KG1 (cell line): Measurements from ENCODE around the gene CLEC1B.
A peak's percentile ranks its signal among the peaks of the same experiment; 100 is the strongest.
"Not testable (repeated sequence)": the region's sequence is repeated elsewhere in the genome, so short reads cannot be mapped to it uniquely, and the experiment has no call there.

Experiments
- DNase-seq: peaks from one replicate; lab custom pipeline; 2025; lab: John Stamatoyannopoulos, UW

CLEC1B gene

GRCh38 chr12:9999016-9999415 is at the start of gene CLEC1B:
TSS of gene CLEC1B (minus strand) at chr12:9999121. CDS start at chr12:9999100, 21 bp downstream.
- DNase-seq: no peak

- no peak for DNase-seq
Observed at GRCh38 chr12:10048526-10048925, 49.6 kb upstream of the CLEC1B start.

GRCh38 chr12:10042167-10042566 is 43.2 kb upstream of the CLEC1B start:
- no peak for DNase-seq

- DNase-seq: peak; percentile 47
Observed at GRCh38 chr12:10033783-10034545, 35.0 kb upstream of the CLEC1B start.

- DNase-seq: no peak
Observed at GRCh38 chr12:10031771-10032175, 32.9 kb upstream of the CLEC1B start.

- DNase-seq: no peak
Observed at GRCh38 chr12:10031321-10031720, 32.4 kb upstream of the CLEC1B start.

- DNase-seq: no peak
Observed at GRCh38 chr12:10030446-10030845, 31.5 kb upstream of the CLEC1B start, which contains the start of gene CLEC9A. TSS of gene CLEC9A (plus strand) at chr12:10030682. CDS start at chr12:10052688, 22,006 bp downstream.

GRCh38 chr12:10027721-10028120 is 28.8 kb upstream of the CLEC1B start:
- DNase-seq: no peak

GRCh38 chr12:10027311-10027710 is 28.4 kb upstream of the CLEC1B start:
- DNase-seq: no peak

GRCh38 chr12:10026666-10027065 is 27.7 kb upstream of the CLEC1B start:
- DNase-seq: not testable (repeated sequence)

- no peak for DNase-seq
Observed at GRCh38 chr12:10025236-10025635, 26.3 kb upstream of the CLEC1B start.

- DNase-seq: no peak
Observed at GRCh38 chr12:10021342-10021741, 22.4 kb upstream of the CLEC1B start.

- peak; percentile 14 for DNase-seq
Observed at GRCh38 chr12:10018386-10018785, 19.5 kb upstream of the CLEC1B start.

GRCh38 chr12:10016881-10017280 is 18.0 kb upstream of the CLEC1B start:
- DNase-seq: no peak

- DNase-seq: no peak
Observed at GRCh38 chr12:10015450-10015849, 16.5 kb upstream of the CLEC1B start.

- DNase-seq: no peak
Observed at GRCh38 chr12:10012630-10013330, 13.9 kb upstream of the CLEC1B start.

- DNase-seq: no peak
Observed at GRCh38 chr12:10001171-10001776, 2.4 kb upstream of the CLEC1B start.

- DNase-seq: no peak
Observed at GRCh38 chr12:9992296-9992695, 6.6 kb downstream of the CLEC1B start.

GRCh38 chr12:9991876-9992275 is 7.0 kb downstream of the CLEC1B start:
- DNase-seq: no peak

- no peak for DNase-seq
Observed at GRCh38 chr12:9980126-9980525, 18.8 kb downstream of the CLEC1B start.

GRCh38 chr12:9977916-9978315 is 21.0 kb downstream of the CLEC1B start:
- DNase-seq: no peak

GRCh38 chr12:9976626-9977025 is 22.3 kb downstream of the CLEC1B start:
- not testable (repeated sequence) for DNase-seq

GRCh38 chr12:9975614-9976013 is 23.3 kb downstream of the CLEC1B start:
- no peak for DNase-seq
